A673 (cell line): ENCODE results near the gene NAIF1.

Source experiments
- EZH2 ChIP-seq: fragments of 200-600 bp; sonication (generic); IDR thresholded peaks from 2 replicates; pipeline ENCODE4 v1.6.1; 2017; ENCODE audit warnings: borderline replicate concordance, low read depth, mild to moderate bottlenecking, mixed read lengths, antibody characterized with exemption, low read length; ENCODE audit not compliant: poor library complexity, severe bottlenecking
- TF ChIP-seq, protein P1 (sequence below): fragments of 300-800, 200-600 bp; sonication (generic); conservative IDR thresholded peaks from 2 replicates; pipeline ENCODE4 v1.5.1; 2017; ENCODE audit warnings: low read depth, mild to moderate bottlenecking, antibody characterized with exemption, low read length, moderate library complexity, mixed read lengths

DNA sequence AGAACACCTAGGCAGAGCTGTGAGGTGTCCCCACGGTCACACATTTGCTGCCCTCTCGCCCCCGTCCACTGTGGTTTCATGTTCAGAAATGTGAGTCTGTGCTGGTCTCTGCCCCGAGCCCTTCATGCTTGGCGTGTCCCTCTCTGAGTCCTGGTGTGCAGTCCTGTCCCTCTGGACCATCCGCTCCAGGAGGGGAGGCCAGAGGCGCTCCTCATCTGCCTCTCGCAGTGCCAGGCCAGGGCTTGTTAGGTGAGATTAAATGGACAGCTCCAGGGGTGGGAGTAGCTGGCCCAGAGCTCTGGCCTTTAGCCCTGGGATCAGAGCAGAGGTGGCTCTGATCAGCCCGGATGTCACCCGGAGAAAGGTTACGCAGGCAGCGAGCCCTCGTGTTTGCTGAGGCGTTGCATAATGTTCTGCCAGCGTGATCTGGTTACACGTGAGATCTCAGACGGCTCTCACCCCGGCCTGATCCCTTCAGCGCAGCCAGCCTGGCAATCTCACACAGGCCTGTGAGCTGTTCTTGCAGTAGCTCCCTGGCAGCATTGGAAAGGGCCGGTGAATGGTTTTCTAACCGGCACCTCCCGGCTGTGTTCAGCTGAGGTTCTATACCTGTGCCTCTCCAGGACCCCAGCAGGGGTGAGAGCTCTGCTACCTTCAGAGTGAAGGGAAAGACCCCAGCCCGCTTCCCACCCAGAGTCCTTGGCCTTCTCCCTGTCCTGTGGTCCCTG lies 35.9 kb upstream of the NAIF1 start:
- TF ChIP-seq, protein P1, sequence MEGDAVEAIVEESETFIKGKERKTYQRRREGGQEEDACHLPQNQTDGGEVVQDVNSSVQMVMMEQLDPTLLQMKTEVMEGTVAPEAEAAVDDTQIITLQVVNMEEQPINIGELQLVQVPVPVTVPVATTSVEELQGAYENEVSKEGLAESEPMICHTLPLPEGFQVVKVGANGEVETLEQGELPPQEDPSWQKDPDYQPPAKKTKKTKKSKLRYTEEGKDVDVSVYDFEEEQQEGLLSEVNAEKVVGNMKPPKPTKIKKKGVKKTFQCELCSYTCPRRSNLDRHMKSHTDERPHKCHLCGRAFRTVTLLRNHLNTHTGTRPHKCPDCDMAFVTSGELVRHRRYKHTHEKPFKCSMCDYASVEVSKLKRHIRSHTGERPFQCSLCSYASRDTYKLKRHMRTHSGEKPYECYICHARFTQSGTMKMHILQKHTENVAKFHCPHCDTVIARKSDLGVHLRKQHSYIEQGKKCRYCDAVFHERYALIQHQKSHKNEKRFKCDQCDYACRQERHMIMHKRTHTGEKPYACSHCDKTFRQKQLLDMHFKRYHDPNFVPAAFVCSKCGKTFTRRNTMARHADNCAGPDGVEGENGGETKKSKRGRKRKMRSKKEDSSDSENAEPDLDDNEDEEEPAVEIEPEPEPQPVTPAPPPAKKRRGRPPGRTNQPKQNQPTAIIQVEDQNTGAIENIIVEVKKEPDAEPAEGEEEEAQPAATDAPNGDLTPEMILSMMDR, result no peak
- no peak for TF ChIP-seq EZH2
